Pons (tissue), 1 donor: ENCODE results near the gene C22orf39.

ENCODE experiments used
- DNase-seq: peaks from one replicate; pipeline ENCODE4 v3.0.0-alpha.2; 2016; ENCODE audit warnings: low spot score

C22orf39 gene

GRCh38 chr22:19477321-19478044, 30.0 kb upstream of the C22orf39 start:
- DNase-seq = no peak

GRCh38 chr22:19476023-19476422, 28.5 kb upstream of the C22orf39 start:
- DNase-seq = no peak

- DNase-seq = no peak
Observed at GRCh38 chr22:19473578-19473977, 26.1 kb upstream of the C22orf39 start.

- no peak for DNase-seq
Observed at GRCh38 chr22:19472233-19472632, 24.7 kb upstream of the C22orf39 start.

- no peak for DNase-seq
Observed at GRCh38 chr22:19471572-19471971, 24.1 kb upstream of the C22orf39 start.

GRCh38 chr22:19470010-19470409, 22.5 kb upstream of the C22orf39 start:
- no peak for DNase-seq

- no peak for DNase-seq
Observed at GRCh38 chr22:19469421-19469820, 21.9 kb upstream of the C22orf39 start.

- DNase-seq = no peak
Observed at GRCh38 chr22:19467912-19468311, 20.4 kb upstream of the C22orf39 start.

- DNase-seq = no peak
Observed at GRCh38 chr22:19466848-19467752, 19.6 kb upstream of the C22orf39 start.

GRCh38 chr22:19466126-19466716, 18.7 kb upstream of the C22orf39 start:
- no peak for DNase-seq

- no peak for DNase-seq
Observed at GRCh38 chr22:19464975-19465374, 17.5 kb upstream of the C22orf39 start.

- DNase-seq = no peak
Observed at GRCh38 chr22:19464546-19464945, 17.0 kb upstream of the C22orf39 start.

GRCh38 chr22:19463491-19464469, 16.3 kb upstream of the C22orf39 start:
- DNase-seq = no peak

- DNase-seq = no peak
Observed at GRCh38 chr22:19463008-19463407, 15.5 kb upstream of the C22orf39 start.

- DNase-seq = no peak
Observed at GRCh38 chr22:19461506-19461905, 14.0 kb upstream of the C22orf39 start.

GRCh38 chr22:19460036-19460435, 12.5 kb upstream of the C22orf39 start:
- no peak for DNase-seq

GRCh38 chr22:19457828-19458428, 10.4 kb upstream of the C22orf39 start:
- no peak for DNase-seq

- DNase-seq = no peak
Observed at GRCh38 chr22:19456541-19456940, 9.0 kb upstream of the C22orf39 start.

- no peak for DNase-seq
Observed at GRCh38 chr22:19455585-19456370, 8.3 kb upstream of the C22orf39 start.

- no peak for DNase-seq
Observed at GRCh38 chr22:19455033-19455432, 7.5 kb upstream of the C22orf39 start.
